Ramos (cell line): ENCODE data around the gene TRPC4AP.

Experiments used
- in situ Hi-C: fragments of 300-500 bp; cut with MboI; formaldehyde crosslinking; loops from one replicate; pipeline ENCODE4 v1.14.3; 2022; ENCODE audit warnings: low sequenced_read_pairs; ENCODE audit not compliant: unreplicated experiment

The TRPC4AP gene

DNA sequence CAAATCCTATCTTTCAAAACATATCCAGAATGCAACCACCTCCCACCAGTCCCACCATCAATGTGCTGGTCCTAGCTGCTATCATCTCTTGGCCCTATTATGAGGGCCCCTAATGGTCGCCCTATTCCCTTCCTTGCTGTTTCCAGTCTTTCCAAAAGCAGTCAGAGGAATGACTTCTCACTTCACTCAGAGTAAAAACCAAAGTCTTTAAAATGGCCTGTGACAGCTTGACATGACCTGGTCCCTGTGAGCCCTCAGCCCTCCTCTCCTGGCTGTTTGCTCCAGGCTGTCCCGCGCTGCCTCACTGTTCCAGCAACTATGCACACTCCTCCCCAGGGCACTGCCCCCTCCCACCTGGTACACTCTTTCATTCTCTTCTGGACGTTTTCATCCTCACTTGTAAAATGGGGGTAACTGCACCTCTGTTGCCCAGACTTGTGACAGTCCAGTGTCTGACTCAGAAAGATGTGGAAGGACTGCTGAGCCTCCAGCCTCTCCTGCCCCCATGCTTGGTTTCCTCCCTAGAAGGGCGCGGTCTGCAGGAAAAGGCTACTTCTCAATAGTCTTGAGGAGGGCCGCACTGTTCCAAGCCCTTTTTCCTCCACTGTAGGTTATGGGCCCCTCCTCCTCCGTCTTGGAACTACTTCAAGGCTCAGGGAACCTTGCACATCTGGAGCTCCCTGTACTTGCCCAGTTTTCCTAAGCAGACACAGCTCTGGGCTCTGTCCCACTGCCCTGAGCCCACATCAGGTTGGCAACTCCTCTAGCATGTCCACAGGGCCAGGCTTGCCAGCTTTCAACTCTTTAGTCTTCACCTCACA, 72.3 kb downstream of the TRPC4AP start:
- in situ Hi-C loops: no loop called here

GRCh38 chr20:35018590-35019371, 73.8 kb downstream of the TRPC4AP start:
- in situ Hi-C loops: no loop called here

DNA sequence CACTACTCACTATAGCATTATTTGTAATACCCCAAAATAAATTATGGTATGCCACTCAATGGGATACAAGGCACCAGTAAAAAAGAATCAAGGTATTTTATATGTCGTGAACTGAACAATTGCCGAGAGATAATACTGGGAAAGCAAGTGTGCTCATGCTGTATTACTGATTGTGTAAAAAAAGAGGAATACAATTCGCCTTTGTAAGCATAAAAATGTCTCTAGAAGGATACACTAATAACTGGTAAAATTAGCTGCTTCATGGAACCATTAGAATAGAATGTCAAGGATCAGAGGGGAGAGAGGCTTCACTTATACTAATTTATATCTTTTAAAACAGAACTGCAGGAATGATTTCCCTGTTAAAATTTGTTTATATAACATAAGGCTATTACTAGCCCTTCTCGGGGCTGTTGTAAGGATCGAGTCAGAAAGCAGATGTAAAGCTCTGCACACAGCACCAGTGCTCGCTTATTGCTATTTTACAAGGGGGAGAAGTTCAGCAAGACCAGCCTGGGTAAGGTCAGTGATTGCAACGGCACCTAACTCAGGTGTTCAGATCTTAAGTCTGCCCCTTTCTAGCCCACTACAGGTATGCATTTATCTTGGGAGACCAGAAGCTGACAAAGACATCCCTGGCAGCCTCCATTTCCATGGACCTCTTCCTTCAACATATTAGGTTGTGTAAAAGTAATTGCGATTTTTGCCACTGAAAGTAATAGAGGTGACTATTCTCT, 75.3 kb downstream of the TRPC4AP start:
- in situ Hi-C loops: no loop called here

GRCh38 chr20:35015863-35016193, 76.8 kb downstream of the TRPC4AP start:
- in situ Hi-C loops: no loop called here

DNA sequence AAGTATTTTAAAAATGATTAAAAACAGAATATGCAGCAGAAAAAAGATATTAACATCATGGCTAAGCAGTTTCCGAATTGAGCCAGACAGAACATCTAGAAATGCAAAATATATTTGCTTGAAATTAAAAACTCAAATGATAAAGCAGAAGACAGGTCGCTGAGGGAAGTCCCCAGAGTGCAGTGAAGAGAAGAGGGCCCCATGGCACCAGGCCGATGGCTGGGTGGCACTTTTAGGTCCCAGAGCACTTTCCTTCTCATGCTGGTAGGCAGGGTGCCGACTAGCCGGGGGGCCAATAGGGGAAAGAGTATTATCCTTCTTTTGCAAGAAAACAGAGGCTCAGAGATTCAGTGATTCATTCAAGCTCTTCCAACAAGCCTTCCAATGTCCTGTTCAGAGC, 78.1 kb downstream of the TRPC4AP start:
- in situ Hi-C loops: no loop called here

DNA sequence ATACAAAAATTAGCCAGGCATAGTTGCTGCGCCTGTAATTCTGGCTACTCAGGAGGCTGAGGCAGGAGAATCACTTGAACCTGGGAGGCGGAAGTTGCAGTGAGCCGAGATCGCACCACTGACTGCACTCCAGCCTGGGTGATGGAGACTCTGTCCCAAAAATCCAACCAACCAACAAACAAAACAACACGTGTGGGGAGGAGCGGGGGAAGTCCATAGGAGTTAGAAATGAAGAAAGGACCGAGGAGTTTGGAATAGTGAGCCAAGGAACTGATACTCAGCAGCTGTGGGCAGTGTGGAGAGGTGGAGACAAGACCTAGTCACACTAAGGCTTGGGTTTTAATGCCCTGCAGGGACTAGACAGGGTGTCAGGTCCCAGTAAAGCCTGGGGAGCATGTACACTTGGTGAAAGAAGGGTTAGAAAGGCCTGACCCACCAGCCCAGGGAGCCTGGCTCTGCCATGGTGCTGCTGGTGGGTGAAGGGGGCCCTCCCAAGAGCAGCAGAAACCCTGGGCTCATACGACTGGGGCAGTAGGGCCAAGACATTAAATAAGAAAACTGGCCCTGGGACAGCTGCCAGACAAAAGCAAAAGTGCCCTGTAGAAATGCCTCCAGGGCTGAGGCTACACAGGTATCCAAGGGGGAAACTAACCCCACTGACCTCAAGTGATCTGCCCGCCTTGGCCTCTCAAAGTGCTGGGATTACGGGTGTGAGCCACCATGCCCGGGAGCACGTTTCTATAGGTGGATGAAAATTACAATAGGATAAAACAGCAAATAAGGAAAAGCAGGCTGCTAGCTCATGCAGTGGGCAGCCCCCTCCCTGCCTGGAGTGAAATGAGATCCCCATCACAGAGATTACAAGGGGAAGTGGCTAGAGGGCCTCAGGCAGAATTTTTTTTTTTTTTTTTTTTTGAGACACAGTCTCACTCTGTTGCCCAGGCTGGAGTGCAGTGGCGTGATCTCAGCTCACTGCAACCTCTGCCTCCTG, 78.9 kb downstream of the TRPC4AP start:
- in situ Hi-C loops: no loop called here

DNA sequence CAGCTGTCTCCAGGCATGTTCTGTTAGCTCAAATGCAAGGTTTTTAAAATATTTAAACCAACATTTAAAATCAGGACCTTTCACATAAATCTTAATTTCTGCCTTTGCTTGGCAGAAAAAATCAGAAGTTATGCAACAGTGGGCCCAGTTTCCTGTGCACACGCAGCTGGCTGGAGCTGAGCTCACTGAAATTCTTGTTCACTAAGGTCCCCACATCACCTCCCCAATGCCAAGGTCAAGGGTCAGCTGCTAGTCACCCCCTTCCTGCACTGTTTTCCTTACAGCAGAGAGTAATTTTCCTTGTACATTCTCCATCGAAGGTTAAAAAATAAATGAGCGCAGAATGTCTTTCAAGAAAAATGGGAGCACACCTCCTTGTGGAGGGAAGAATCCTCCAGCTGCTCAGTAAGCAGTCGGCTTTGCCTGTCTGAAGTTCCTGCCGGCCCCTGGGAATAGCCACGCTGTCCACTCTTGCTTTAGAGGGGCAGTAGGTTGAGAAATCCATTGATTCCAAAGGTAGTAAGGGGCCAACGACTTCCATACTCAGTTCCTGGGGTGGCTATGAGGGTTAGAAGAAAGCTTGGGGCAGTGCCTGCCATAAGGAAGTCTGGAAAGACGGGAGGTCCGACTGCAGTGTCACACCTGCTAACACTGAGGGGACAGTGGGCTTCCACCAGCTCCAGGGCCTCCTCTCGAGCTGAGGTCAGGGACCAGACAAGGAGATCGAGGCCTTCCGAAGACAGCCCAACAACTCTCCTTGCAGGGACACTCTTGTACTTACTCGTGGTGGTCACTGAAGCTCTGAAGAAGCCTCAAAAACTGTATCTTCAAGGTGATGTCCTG, 80.2 kb downstream of the TRPC4AP start:
- in situ Hi-C loops: no loop called here

DNA sequence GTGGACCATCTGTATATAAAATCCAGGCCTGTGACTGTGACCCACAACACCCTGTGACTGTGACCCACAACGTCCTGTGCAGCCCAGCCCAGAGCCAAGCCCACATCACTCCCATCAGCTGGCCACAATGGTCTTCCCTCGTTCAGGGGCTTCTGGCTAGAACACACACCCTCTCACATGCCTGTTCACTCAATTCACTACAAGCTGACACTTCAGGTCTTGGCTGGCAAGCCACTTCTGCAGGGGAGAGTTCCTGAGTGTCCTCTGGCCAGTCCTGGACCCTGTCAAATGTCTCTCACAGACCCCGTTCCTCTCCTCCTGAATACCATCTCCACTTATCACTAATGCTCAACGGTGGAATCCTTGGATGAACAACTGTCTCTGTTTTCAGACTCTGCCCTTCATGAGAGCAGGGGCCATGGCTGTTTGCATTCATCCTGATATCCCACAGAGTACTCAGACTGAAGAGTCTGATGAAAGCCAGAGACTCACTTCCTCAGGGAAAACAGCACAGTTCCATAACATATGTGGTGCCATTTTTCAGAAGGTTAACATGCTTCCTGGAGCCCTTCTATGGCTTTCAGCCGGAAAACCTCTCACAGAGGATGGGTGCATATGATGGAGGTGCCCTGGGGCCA, 80.9 kb downstream of the TRPC4AP start:
- in situ Hi-C loops: no loop called here

- in situ Hi-C loops: no loop called here
These were observed 82.0 kb downstream of the TRPC4AP start for GRCh38 chr20:35010405-35011192.

DNA sequence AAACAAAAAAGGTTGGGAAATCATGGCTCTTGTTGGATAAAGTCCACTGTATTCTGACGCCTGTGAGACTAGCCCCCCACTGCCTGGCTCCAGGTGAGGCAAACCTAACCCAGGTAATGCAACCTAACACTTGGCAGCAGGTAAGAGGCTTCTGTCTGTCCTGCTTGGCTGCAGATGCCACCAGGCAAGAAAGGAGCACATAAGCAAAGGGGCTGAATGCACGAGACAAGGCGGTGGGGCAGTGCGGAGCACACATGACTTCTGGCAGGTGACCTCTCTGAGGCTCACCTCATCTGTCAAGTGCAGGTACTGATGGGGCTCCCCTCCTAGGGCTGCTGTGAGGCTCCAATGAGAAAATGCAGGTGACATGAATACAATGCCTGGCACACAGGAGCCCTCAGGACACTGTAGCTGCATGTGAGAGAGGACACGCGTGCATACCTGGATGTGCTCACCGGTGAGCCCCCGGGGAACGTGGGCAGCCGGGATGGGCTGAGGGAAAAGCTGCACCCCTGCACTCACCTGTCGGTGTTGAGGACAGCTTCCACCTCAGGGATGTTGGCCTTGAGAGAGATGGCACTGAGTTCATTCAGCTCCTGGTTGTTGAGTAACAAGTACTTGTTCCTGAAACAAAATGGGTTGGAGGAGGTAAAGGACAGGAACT, 82.8 kb downstream of the TRPC4AP start:
- in situ Hi-C loops: no loop called here

GRCh38 chr20:35008411-35009342, 83.9 kb downstream of the TRPC4AP start:
- in situ Hi-C loops: no loop called here

DNA sequence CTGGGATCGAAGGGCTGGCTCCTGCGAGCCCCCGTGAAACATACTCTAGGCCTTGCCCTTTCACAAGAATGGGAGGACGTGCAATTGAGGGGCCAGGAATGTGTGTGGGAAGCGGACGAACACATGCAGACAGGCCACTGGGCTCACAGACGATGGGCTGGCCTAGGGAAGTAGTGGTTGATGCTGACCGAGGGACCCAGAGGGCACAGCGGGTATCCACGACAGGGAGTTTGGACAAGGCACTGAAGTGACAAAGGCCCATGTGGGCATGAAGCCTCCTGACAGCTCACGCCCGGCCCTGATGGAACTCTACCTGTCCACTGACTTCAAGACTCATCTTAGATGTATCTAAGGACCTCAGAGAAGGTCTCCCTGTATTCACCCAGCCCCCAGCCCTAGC, 84.7 kb downstream of the TRPC4AP start:
- in situ Hi-C loops: no loop called here

DNA sequence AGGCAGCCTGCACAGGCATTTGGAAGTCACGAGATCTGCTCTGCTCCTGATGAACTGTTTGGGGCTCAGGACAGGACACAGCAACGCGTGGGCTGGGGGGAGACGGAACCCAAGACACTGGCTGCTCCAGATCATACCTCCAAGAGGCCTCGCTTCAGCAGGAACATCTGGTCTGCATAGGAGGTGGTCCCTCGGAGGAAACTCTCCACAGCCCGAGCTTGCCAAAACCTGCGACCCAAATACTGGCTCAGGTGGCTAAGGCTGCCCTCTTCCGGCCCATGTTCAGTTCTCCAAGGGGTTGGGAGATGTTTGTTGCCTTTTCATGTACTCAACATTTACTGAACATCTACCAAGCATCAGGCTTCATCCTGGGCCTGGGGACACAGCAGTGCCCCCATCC, 85.2 kb downstream of the TRPC4AP start:
- in situ Hi-C loops: no loop called here

GRCh38 chr20:35006531-35006971, 86.1 kb downstream of the TRPC4AP start:
- in situ Hi-C loops: no loop called here

- in situ Hi-C loops: no loop called here
These were observed 86.6 kb downstream of the TRPC4AP start for GRCh38 chr20:35006009-35006408.

DNA sequence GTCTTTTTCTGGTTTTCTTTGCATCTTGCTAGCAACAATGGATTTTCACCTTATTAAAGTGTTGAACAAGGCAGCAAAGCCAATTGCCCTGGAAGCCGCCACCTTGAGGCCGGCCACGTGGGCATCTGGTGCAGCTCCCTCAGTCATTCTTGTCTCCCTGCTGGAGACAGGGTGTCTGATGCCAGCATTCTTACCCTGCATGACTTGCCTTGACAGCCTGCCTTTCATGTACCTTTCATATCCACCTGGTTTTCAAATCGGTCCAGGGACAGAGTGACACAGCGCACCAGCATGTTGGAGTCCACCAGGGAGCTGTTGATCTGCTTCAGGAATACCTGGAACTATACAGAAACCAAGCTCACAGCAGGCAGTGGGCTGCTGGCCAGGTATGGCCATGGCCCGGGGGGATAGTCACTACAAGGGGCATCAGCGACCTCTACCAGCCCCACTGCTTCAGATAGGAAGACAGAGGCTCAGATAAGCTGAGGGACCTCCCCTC, 87.1 kb downstream of the TRPC4AP start:
- in situ Hi-C loops: no loop called here
